K562 (cell line): ENCODE results near the gene HOXA9. TPM values are rescaled to one million over a fixed set of nuclear protein-coding genes. Genes with fewer than 3 reads are reported as not detected.

Experiments
- ATAC-seq: fragments of 200-7000 bp; cut with Tn5 transposase; 3 replicates; pipeline ENCODE4 v1.9.1; 2020; ENCODE audit warnings: moderate library complexity
- BruUV-seq: library from RNA; stranded (reverse); fragments of 400-500 nt; replicated peaks from 2 replicates; lab custom pipeline; 2021; lab: Mats Ljungman, UMichigan
- CTCF ChIA-PET: fragments of 300-600 bp; formaldehyde crosslinking; extraction: SDS; loops from one replicate; lab custom pipeline; 2021; ENCODE audit warnings: low intra/inter-chr PET ratio; lab: Yijun Ruan, JAX
- POLR2A ChIA-PET: fragments of 300-600, 350-650 bp; sonication (Branson Sonifier 250); formaldehyde crosslinking; extraction: SDS; loops from one replicate; lab custom pipeline; 2021; ENCODE audit warnings: antibody characterized with exemption, inconsistent platforms; lab: Yijun Ruan, JAX
- DNase-seq, 4 experiments: peaks; one replicate each; pipeline versions ENCODE4 v3.0.0 to v3.0.0-alpha.2; 2011 to 2018; ENCODE audit warnings: low spot score in 3 of 4, mixed read lengths in 3 of 4; ENCODE audit errors: extremely low read depth in 1 of 4
- FAIRE-seq: peaks from 2 replicates; lab custom pipeline; 2011; peaks lifted over from hg19 to GRCh38; lab: Jason Lieb, UNC
- H2AFZ ChIP-seq: 2 replicates; pipeline ENCODE4 v1.6.0; 2011; ENCODE audit warnings: low read depth, low read length, control low read depth, inconsistent platforms
- H3K27ac ChIP-seq: fragments of 200-600 bp; 3 replicates; pipeline ENCODE4 v1.8.0; 2011; ENCODE audit warnings: low read depth, mild to moderate bottlenecking, control low read depth, inconsistent platforms, low read length, moderate library complexity, mixed read lengths; ENCODE audit errors: extremely low read depth
- H3K27me3 ChIP-seq, 2 experiments: fragments of 300-600 bp in 1 of 2; 2 replicates in 1 of 2; 3 replicates in 1 of 2; pipeline versions ENCODE4 v1.6.0 to v1.8.0; 2011; ENCODE audit warnings: inconsistent platforms in 2 of 2, low read length in 2 of 2, mild to moderate bottlenecking in 1 of 2, mixed read lengths in 1 of 2, moderate library complexity in 1 of 2; ENCODE audit not compliant: control insufficient read depth in 2 of 2, insufficient read depth in 2 of 2
- H3K36me3 ChIP-seq: fragments of 300-600 bp; 3 replicates; pipeline ENCODE4 v1.8.0; 2011; ENCODE audit warnings: mild to moderate bottlenecking, low read length, inconsistent platforms; ENCODE audit not compliant: control insufficient read depth, insufficient read depth
- H3K4me1 ChIP-seq, 2 experiments: fragments of 200-600 bp in 1 of 2; replicated peaks in 1 of 2; 2 replicates in 1 of 2; 3 replicates in 1 of 2; pipeline versions ENCODE4 v1.5.1 to v1.8.0; 2011; ENCODE audit warnings: inconsistent platforms in 2 of 2, low read length in 2 of 2, mild to moderate bottlenecking in 1 of 2, mixed read lengths in 1 of 2, moderate library complexity in 1 of 2; ENCODE audit not compliant: control insufficient read depth in 2 of 2, insufficient read depth in 2 of 2
- H3K4me2 ChIP-seq: 2 replicates; pipeline ENCODE4 v1.6.1; 2011; ENCODE audit warnings: low read length, control low read depth, inconsistent platforms, mixed read lengths; ENCODE audit not compliant: insufficient read depth
- H3K4me3 ChIP-seq: fragments of 200-600 bp; sonication (generic), shearing (Covaris generic); 2 replicates; pipeline ENCODE4 v1.5.1; 2016; ENCODE audit warnings: control low read depth, inconsistent platforms
- H3K79me2 ChIP-seq: fragments of 200-600 bp; 3 replicates; pipeline ENCODE4 v1.8.0; 2011; ENCODE audit warnings: low read length, inconsistent platforms; ENCODE audit not compliant: control insufficient read depth, insufficient read depth
- H3K9ac ChIP-seq, 2 experiments: 2 replicates each; pipeline versions ENCODE4 v1.6.0 to v1.6.1; 2011; ENCODE audit warnings: low read depth in 2 of 2, low read length in 2 of 2, control low read depth in 1 of 2, inconsistent platforms in 1 of 2, mild to moderate bottlenecking in 1 of 2, mixed read lengths in 1 of 2; ENCODE audit not compliant: insufficient read depth in 1 of 2
- H3K9me1 ChIP-seq: one replicate; pipeline ENCODE4 v1.6.0; 2011; ENCODE audit warnings: inconsistent platforms, mild to moderate bottlenecking, low read length, moderate library complexity; ENCODE audit not compliant: control insufficient read depth, insufficient read depth
- H3K9me3 ChIP-seq: replicated peaks from 2 replicates; pipeline ENCODE4 v1.5.1; 2011; ENCODE audit warnings: low read depth, low read length, inconsistent platforms; ENCODE audit not compliant: control insufficient read depth, insufficient read depth
- H4K20me1 ChIP-seq: replicated peaks from 2 replicates; pipeline ENCODE4 v1.6.1; 2011; ENCODE audit warnings: low read length, inconsistent platforms, mixed read lengths; ENCODE audit not compliant: control insufficient read depth, insufficient read depth
- CBFB ChIP-seq: sonication (generic); formaldehyde crosslinking; IDR thresholded peaks from 2 replicates; pipeline ENCODE4 v1.4.0; 2020; ENCODE audit warnings: mild to moderate bottlenecking, missing genetic modification reagents
- DMBX1 ChIP-seq: fragments of 250-450 bp; sonication (Bioruptor Pico); IDR thresholded peaks from 2 replicates; pipeline ENCODE4 v1.8.0; 2022; ENCODE audit warnings: inconsistent platforms, mild to moderate bottlenecking, moderate library complexity, borderline replicate concordance
- IRF1 ChIP-seq: sonication (generic); formaldehyde crosslinking; IDR thresholded peaks from 2 replicates; pipeline ENCODE4 v1.8.0; 2022; ENCODE audit warnings: missing genetic modification reagents, mild to moderate bottlenecking, borderline replicate concordance
- RBM14 ChIP-seq: fragments of 200-400 bp; formaldehyde crosslinking; IDR thresholded peaks from 2 replicates; pipeline ENCODE4 v1.6.1; 2018; ENCODE audit warnings: low read depth, mild to moderate bottlenecking, low read length, moderate library complexity, borderline replicate concordance; ENCODE audit not compliant: insufficient read depth
- SPI1 ChIP-seq: IDR thresholded peaks from 2 replicates; pipeline ENCODE4 v1.6.1; 2011; ENCODE audit warnings: low read depth, low read length, control low read depth, borderline replicate concordance
- TGIF2 ChIP-seq: sonication (generic); formaldehyde crosslinking; IDR thresholded peaks from 2 replicates; pipeline ENCODE4 v1.8.1; 2022; ENCODE audit warnings: mild to moderate bottlenecking, missing genetic modification reagents, moderate library complexity
- ZC3H4 ChIP-seq: sonication (generic); formaldehyde crosslinking; IDR thresholded peaks from 2 replicates; pipeline ENCODE4 v1.9.0; 2021; ENCODE audit warnings: missing genetic modification reagents, borderline replicate concordance
- ZNF184 ChIP-seq: sonication (generic); formaldehyde crosslinking; IDR thresholded peaks from 2 replicates; pipeline ENCODE4 v1.5.0; 2020; ENCODE audit warnings: missing genetic modification reagents
- ZNF584 ChIP-seq: fragments of 200-800 bp; sonication (Bioruptor generic); IDR thresholded peaks from 2 replicates; pipeline ENCODE4 v1.6.1; 2016; ENCODE audit warnings: low read depth, mild to moderate bottlenecking, missing genetic modification characterization, missing compliant biosample characterization
- WGBS: fragments of 100-300 bp; shearing (Covaris generic); methylation state at CpG from one replicate; pipeline ENCODE4 v1.1.6; 2016; ENCODE audit warnings: low coverage, mixed read lengths; ENCODE audit not compliant: insufficient coverage; ENCODE audit errors: missing lambda C conversion rate; 5-methylcytosine and 5-hydroxymethylcytosine counted together
- in situ Hi-C: fragments of 300-500 bp; cut with MboI; formaldehyde crosslinking; loops from 4 replicates; pipeline ENCODE4 v1.15.0; 2018; ENCODE audit warnings: inconsistent platforms, mixed read lengths
- intact Hi-C: fragments of 100-400 bp; cut with micrococcal nuclease; formaldehyde crosslinking; loops from 2 replicates; pipeline ENCODE4 v1.14.2; 2022
- polyA plus RNA-seq, 8 experiments: library from polyadenylated mRNA; depleted of rRNA in 4 of 8; stranded (reverse) in 5 of 8; unstranded in 3 of 8; fragments of >200 nt; fragmentation: Nextera tagmentation in 2 of 8; fragmentation: Illumina TruSeq in 1 of 8; extraction: Ambion mirVana in 2 of 8; extraction: Trizol in 1 of 8; gene quantifications; 2 replicates each; pipeline versions ENCODE4 v1.2.1 to v1.2.3, GENCODE V29; 2011 to 2014; ENCODE audit warnings: inconsistent platforms in 1 of 8, missing spikeins in 1 of 8
- total RNA-seq, 7 experiments: library from RNA; depleted of rRNA in 6 of 7; stranded (reverse); fragments of >200 nt in 6 of 7; fragmentation: Illumina TruSeq in 2 of 7; extraction: Trizol in 2 of 7; gene quantifications; 2 replicates each; pipeline versions ENCODE4 v1.2.1 to v1.2.3, GENCODE V29; 2011 to 2021; ENCODE audit warnings: low replicate concordance in 1 of 7
- TF ChIP-seq, protein P1 (sequence below): fragments of 250-450 bp; sonication (Bioruptor Pico); IDR thresholded peaks from 2 replicates; pipeline ENCODE4 v1.8.0; 2022; ENCODE audit warnings: inconsistent platforms, mild to moderate bottlenecking, moderate library complexity, borderline replicate concordance

The HOXA9 gene
- total and polyA plus RNA-seq, 9 of the 15 experiments (the other 6 are each of a cell fraction or from before 2014, with no cell fraction given): not detected

DNA sequence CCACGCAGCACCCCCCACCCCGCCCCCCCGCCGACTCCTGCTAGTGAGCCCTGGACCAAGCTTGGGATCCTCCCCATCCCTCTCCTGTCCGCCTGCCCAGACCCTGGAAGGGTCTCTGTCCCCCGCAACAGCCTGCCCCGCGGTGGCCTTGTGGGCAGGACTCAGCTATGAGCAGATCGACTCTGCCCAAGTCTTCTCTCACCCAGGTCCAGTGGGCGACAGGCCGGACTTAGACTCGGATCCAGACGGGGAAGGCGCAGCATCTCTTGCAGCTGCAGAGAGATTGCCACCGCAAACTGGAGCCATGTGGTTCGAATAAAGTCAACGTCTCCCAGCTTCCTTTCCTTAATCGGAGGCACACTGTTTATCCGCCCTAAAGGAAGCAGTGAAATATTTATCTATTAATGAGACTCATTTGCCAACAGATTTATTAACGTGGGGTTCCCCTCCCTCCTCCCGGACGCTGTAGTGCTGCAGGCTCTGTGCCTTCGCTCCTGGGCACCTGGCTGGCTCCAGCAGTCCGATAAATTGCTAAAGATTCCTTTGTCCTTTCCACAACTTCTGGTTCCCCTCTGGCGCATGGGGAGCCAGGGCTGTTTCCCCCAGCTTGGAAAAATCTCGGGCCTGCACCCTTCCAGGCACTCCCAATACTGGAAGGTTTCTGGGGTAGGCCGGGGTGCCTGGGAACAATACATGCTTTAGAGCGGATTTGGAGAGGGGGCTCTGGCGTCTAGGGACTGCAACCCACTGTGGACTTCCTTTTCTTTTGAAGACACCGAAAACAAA is 8.2 kb downstream of the HOXA9 start:
- no peaks in the 10 kb centered on the region for H3K79me2 ChIP-seq
- H3K9me1 ChIP-seq: no peaks in the 10 kb centered on the region
- in situ Hi-C loops: loop anchor here (25.0 kb wide), 3 partner anchors 645 to 1270 kb away; no protein-coding TSS in a partner anchor
- peaks cover 20 to 83% of the 10 kb centered on the region in 2 experiments; a peak in 4 of 5 replicates for H3K27me3 ChIP-seq
- ChIA-PET CTCF (no interaction called here), POLR2A (interaction anchor here (0.6 kb wide), 1 partner anchor 510 kb away, joined by 4 read pairs; no protein-coding TSS in a partner anchor)
- H2AFZ ChIP-seq: no peak overlapping the region
- no peaks in the 10 kb centered on the region for H3K36me3 ChIP-seq
- intact Hi-C loops: no loop called here
- H4K20me1 ChIP-seq: no peaks in the 10 kb centered on the region
- H3K27ac ChIP-seq: no peak overlapping the region
- no peak overlapping the region for H3K4me3 ChIP-seq
- DNase-seq (no peak), FAIRE-seq (no peak), ATAC-seq (no peak)
- no TSS peak for BruUV-seq
- no peaks in the 10 kb centered on the region for H3K9me3 ChIP-seq
- no peak overlapping the region for H3K4me2 ChIP-seq
- H3K4me1 ChIP-seq: peaks cover 0 to 18% of the 10 kb centered on the region in 2 experiments; a peak in 2 of 5 replicates
- TF ChIP-seq SPI1: no peak
- no peak for TF ChIP-seq RBM14
- no peak for TF ChIP-seq IRF1 (CRISPR knock-in tag)
- no peak for TF ChIP-seq ZNF584 (CRISPR knock-in tag)
- no peak for TF ChIP-seq ZC3H4 (CRISPR knock-in tag)
- TF ChIP-seq TGIF2: no peak
- no peak for TF ChIP-seq CBFB (CRISPR knock-in tag)
- TF ChIP-seq ZNF184 (CRISPR knock-in tag): no peak
- TF ChIP-seq, protein P1, sequence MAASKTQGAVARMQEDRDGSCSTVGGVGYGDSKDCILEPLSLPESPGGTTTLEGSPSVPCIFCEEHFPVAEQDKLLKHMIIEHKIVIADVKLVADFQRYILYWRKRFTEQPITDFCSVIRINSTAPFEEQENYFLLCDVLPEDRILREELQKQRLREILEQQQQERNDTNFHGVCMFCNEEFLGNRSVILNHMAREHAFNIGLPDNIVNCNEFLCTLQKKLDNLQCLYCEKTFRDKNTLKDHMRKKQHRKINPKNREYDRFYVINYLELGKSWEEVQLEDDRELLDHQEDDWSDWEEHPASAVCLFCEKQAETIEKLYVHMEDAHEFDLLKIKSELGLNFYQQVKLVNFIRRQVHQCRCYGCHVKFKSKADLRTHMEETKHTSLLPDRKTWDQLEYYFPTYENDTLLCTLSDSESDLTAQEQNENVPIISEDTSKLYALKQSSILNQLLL: no peak
- no peak for TF ChIP-seq DMBX1 (CRISPR knock-in tag)
- 14% methylated on average over 28 of the region's 30 CpGs for WGBS
- H3K9ac ChIP-seq: no peak overlapping the region
